GM23338 (cell line): ENCODE results near the gene ADIG. TPM values are rescaled to one million over a fixed set of nuclear protein-coding genes. Genes with fewer than 3 reads are reported as not detected.

Experiments
- ATAC-seq: fragments of 200-7000 bp; cut with Tn5 transposase; 3 replicates; pipeline ENCODE4 v1.9.1; 2020
- DNase-seq: peaks from one replicate; pipeline ENCODE4 v3.0.0-alpha.2; 2015; ENCODE audit warnings: low spot score
- H2AFZ ChIP-seq: fragments of 200-600 bp; sonication (generic); 2 replicates; pipeline ENCODE4 v1.8.0; 2016; ENCODE audit warnings: antibody characterized with exemption, mild to moderate bottlenecking, moderate library complexity
- H3F3A ChIP-seq: fragments of 200-600 bp; sonication (generic); replicated peaks from 2 replicates; pipeline ENCODE4 v1.8.0; 2017; ENCODE audit warnings: antibody characterized with exemption, mixed run types, low read depth
- H3K27ac ChIP-seq: fragments of 200-600 bp; sonication (generic); 2 replicates; pipeline ENCODE4 v1.6.1; 2016; ENCODE audit warnings: low read depth
- H3K27me3 ChIP-seq: fragments of 200-600 bp; sonication (generic); 2 replicates; pipeline ENCODE4 v1.8.0; 2016; ENCODE audit warnings: mild to moderate bottlenecking, mixed run types, moderate library complexity; ENCODE audit not compliant: insufficient read depth
- H3K36me3 ChIP-seq: fragments of 200-600 bp; sonication (generic); 2 replicates; pipeline ENCODE4 v1.8.0; 2016; ENCODE audit warnings: mild to moderate bottlenecking; ENCODE audit not compliant: insufficient read depth
- H3K4me1 ChIP-seq: fragments of 200-600 bp; sonication (generic); 2 replicates; pipeline ENCODE4 v1.8.0; 2016; ENCODE audit warnings: mild to moderate bottlenecking, moderate library complexity; ENCODE audit not compliant: insufficient read depth
- H3K4me2 ChIP-seq: fragments of 200-600 bp; sonication (generic); 2 replicates; pipeline ENCODE4 v1.7.1; 2017; ENCODE audit warnings: mixed run types
- H3K4me3 ChIP-seq: fragments of 200-600 bp; sonication (generic); 2 replicates; pipeline ENCODE4 v1.6.1; 2016; ENCODE audit warnings: mixed run types
- H3K79me2 ChIP-seq: fragments of 200-600 bp; sonication (generic); replicated peaks from 2 replicates; pipeline ENCODE4 v1.8.0; 2017; ENCODE audit warnings: mild to moderate bottlenecking; ENCODE audit not compliant: insufficient read depth
- H3K9me2 ChIP-seq: fragments of 200-600 bp; sonication (generic); 2 replicates; pipeline ENCODE4 v1.8.0; 2017; ENCODE audit not compliant: insufficient read depth
- H4K20me1 ChIP-seq: fragments of 200-600 bp; sonication (generic); replicated peaks from 2 replicates; pipeline ENCODE4 v1.8.0; 2017; ENCODE audit warnings: mild to moderate bottlenecking; ENCODE audit not compliant: insufficient read depth
- H3K27ac Mint-ChIP-seq: 2 replicates; pipeline ENCODE4 v1.8.0; 2020; ENCODE audit warnings: inconsistent platforms, mild to moderate bottlenecking, moderate library complexity, mixed read lengths
- H3K27me3 Mint-ChIP-seq: 3 replicates; pipeline ENCODE4 v1.8.0; 2022; ENCODE audit warnings: low read depth, mild to moderate bottlenecking, moderate library complexity, mixed read lengths, inconsistent platforms; ENCODE audit not compliant: insufficient read depth, poor library complexity
- H3K36me3 Mint-ChIP-seq: 3 replicates; pipeline ENCODE4 v1.8.0; 2021; ENCODE audit warnings: low read depth, mild to moderate bottlenecking, inconsistent platforms, moderate library complexity, mixed read lengths
- H3K4me1 Mint-ChIP-seq: 3 replicates; pipeline ENCODE4 v1.8.0; 2020; ENCODE audit warnings: mild to moderate bottlenecking, inconsistent platforms, mixed read lengths
- H3K4me3 Mint-ChIP-seq: 3 replicates; pipeline ENCODE4 v1.8.0; 2021; ENCODE audit warnings: moderate library complexity, mild to moderate bottlenecking, inconsistent platforms, mixed read lengths
- H3K9me3 Mint-ChIP-seq: 3 replicates; pipeline ENCODE4 v1.8.0; 2020; ENCODE audit warnings: moderate library complexity, mild to moderate bottlenecking, inconsistent platforms, mixed read lengths
- CREB1 ChIP-seq: fragments of 250-450 bp; sonication (Bioruptor Pico); IDR thresholded peaks from 2 replicates; pipeline ENCODE4 v1.5.0; 2020; ENCODE audit warnings: low read depth, mild to moderate bottlenecking, moderate library complexity
- CTCF ChIP-seq, 2 experiments: fragments of 200-600 bp in 1 of 2; sonication (generic) in 1 of 2; conservative IDR thresholded peaks; 2 replicates each; pipeline versions ENCODE4 v1.5.1 to v1.6.1; 2016 to 2017; ENCODE audit warnings: antibody characterized with exemption in 2 of 2, low read depth in 2 of 2, mild to moderate bottlenecking in 2 of 2, moderate library complexity in 1 of 2
- EZH2 ChIP-seq: fragments of 200-600 bp; sonication (generic); IDR thresholded peaks from one replicate; pipeline ENCODE4 v1.8.0; 2017; ENCODE audit warnings: antibody characterized with exemption, mild to moderate bottlenecking, low read depth; ENCODE audit not compliant: unreplicated experiment
- EZH2phosphoT487 ChIP-seq: fragments of 200-600 bp; sonication (generic); IDR thresholded peaks from one replicate; pipeline ENCODE4 v1.8.1; 2018; ENCODE audit warnings: antibody characterized with exemption; ENCODE audit not compliant: unreplicated experiment
- JUNB ChIP-seq: IDR thresholded peaks from one replicate; pipeline ENCODE4 v1.6.1; 2016; ENCODE audit warnings: antibody characterized with exemption; ENCODE audit not compliant: unreplicated experiment
- NANOG ChIP-seq: IDR thresholded peaks from 2 replicates; pipeline ENCODE4 v1.6.1; 2016; ENCODE audit warnings: antibody characterized with exemption, borderline replicate concordance
- POLR2AphosphoS5 ChIP-seq: IDR thresholded peaks from 2 replicates; pipeline ENCODE4 v1.6.1; 2016; ENCODE audit warnings: antibody characterized with exemption, low read depth
- STAT1 ChIP-seq: IDR thresholded peaks from one replicate; pipeline ENCODE4 v1.6.1; 2016; ENCODE audit warnings: antibody characterized with exemption; ENCODE audit not compliant: unreplicated experiment
- ZNF114 ChIP-seq: fragments of 250-450 bp; sonication (Bioruptor Pico); IDR thresholded peaks from 2 replicates; pipeline ENCODE4 v1.5.0; 2020; ENCODE audit warnings: mild to moderate bottlenecking, moderate library complexity
- ZNF331 ChIP-seq: fragments of 250-450 bp; sonication (Bioruptor Pico); IDR thresholded peaks from 2 replicates; pipeline ENCODE4 v1.5.0; 2020; ENCODE audit warnings: low read depth, mild to moderate bottlenecking, moderate library complexity
- polyA plus RNA-seq: library from polyadenylated mRNA; unstranded; fragments of >200 nt; fragmentation: Nextera tagmentation; extraction: Ambion mirVana; gene quantifications from 2 replicates; pipeline ENCODE4 v1.2.1, GENCODE V29; 2016
- total RNA-seq: library from RNA; depleted of rRNA; stranded (reverse); fragments of >200 nt; shearing (Covaris generic); gene quantifications from 2 replicates; pipeline ENCODE4 v1.2.3, GENCODE V29; 2014
- TF ChIP-seq, protein P1 (sequence below): fragments of 250-450 bp; sonication (Bioruptor Pico); IDR thresholded peaks from 2 replicates; pipeline ENCODE4 v1.5.0; 2020; ENCODE audit warnings: mild to moderate bottlenecking, moderate library complexity
- TF ChIP-seq, protein P2 (sequence below): IDR thresholded peaks from 2 replicates; pipeline ENCODE4 v1.6.1; 2016; ENCODE audit warnings: antibody characterized with exemption
- TF ChIP-seq, protein P3 (sequence below): IDR thresholded peaks from one replicate; pipeline ENCODE4 v1.6.1; 2018; ENCODE audit warnings: antibody characterized with exemption; ENCODE audit not compliant: unreplicated experiment

Gene ADIG
- total and polyA plus RNA-seq, 2 experiments from 2014 or later: not detected

DNA sequence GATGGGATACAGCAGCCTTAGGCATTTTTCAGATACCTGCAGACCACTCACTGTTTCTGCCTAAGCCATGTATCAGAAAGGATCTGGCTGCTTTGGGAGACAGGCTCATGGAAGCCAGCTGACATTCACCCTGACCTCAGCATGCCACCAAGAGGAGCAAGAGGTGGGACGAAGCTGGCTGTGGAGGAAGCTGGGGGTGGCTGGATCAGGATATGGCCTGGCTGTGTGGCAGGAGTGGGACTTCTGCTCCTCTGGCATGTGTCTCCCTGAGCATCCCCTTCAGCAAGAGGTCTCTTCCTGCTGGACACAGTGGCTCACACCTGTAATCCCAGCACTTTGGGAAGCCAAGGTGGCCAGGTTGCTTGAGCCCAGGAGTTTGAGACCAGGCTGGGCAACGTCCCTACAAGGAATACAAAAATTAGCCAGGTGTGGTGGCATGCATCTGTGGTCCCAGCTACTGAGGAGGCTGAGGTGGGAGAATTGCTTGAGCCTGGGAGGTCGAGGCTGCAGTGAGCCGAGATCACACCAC lies 897 bp downstream of the ADIG start:
- Histone ChIP-seq H2AFZ (no peak overlapping the region), H3K4me1 (no peaks in the 10 kb centered on the region), H3K4me2 (no peak overlapping the region), H3F3A (no peaks in the 10 kb centered on the region), H3K79me2 (no peaks in the 10 kb centered on the region), H3K4me3 (no peak overlapping the region), H4K20me1 (peaks cover 3% of the 10 kb centered on the region; the same call in 1 of the 2 replicates), H3K36me3 (no peaks in the 10 kb centered on the region; the same call in 1 of the 2 replicates), H3K27me3 (no peaks in the 10 kb centered on the region), H3K9me2 (no peaks in the 10 kb centered on the region), H3K27ac (no peak overlapping the region)
- Mint-ChIP-seq H3K4me3 (no peak overlapping the region), H3K27ac (no peak overlapping the region), H3K27me3 (peaks cover 5% of the 10 kb centered on the region), H3K9me3 (no peaks in the 10 kb centered on the region), H3K4me1 (peaks cover 20% of the 10 kb centered on the region), H3K36me3 (no peaks in the 10 kb centered on the region)
- TF ChIP-seq ZNF331 (no peak), ZNF114 (CRISPR knock-in tag) (no peak), CTCF (conservative IDR thresholded peaks at IDR 0.05; ENCODE audit: low read depth in 2 of 2) (no peak), POLR2AphosphoS5 (no peak), CREB1 (no peak), JUNB (no peak), EZH2 (no peak), STAT1 (no peak), EZH2phosphoT487 (no peak), NANOG (no peak)
- TF ChIP-seq, protein P1, sequence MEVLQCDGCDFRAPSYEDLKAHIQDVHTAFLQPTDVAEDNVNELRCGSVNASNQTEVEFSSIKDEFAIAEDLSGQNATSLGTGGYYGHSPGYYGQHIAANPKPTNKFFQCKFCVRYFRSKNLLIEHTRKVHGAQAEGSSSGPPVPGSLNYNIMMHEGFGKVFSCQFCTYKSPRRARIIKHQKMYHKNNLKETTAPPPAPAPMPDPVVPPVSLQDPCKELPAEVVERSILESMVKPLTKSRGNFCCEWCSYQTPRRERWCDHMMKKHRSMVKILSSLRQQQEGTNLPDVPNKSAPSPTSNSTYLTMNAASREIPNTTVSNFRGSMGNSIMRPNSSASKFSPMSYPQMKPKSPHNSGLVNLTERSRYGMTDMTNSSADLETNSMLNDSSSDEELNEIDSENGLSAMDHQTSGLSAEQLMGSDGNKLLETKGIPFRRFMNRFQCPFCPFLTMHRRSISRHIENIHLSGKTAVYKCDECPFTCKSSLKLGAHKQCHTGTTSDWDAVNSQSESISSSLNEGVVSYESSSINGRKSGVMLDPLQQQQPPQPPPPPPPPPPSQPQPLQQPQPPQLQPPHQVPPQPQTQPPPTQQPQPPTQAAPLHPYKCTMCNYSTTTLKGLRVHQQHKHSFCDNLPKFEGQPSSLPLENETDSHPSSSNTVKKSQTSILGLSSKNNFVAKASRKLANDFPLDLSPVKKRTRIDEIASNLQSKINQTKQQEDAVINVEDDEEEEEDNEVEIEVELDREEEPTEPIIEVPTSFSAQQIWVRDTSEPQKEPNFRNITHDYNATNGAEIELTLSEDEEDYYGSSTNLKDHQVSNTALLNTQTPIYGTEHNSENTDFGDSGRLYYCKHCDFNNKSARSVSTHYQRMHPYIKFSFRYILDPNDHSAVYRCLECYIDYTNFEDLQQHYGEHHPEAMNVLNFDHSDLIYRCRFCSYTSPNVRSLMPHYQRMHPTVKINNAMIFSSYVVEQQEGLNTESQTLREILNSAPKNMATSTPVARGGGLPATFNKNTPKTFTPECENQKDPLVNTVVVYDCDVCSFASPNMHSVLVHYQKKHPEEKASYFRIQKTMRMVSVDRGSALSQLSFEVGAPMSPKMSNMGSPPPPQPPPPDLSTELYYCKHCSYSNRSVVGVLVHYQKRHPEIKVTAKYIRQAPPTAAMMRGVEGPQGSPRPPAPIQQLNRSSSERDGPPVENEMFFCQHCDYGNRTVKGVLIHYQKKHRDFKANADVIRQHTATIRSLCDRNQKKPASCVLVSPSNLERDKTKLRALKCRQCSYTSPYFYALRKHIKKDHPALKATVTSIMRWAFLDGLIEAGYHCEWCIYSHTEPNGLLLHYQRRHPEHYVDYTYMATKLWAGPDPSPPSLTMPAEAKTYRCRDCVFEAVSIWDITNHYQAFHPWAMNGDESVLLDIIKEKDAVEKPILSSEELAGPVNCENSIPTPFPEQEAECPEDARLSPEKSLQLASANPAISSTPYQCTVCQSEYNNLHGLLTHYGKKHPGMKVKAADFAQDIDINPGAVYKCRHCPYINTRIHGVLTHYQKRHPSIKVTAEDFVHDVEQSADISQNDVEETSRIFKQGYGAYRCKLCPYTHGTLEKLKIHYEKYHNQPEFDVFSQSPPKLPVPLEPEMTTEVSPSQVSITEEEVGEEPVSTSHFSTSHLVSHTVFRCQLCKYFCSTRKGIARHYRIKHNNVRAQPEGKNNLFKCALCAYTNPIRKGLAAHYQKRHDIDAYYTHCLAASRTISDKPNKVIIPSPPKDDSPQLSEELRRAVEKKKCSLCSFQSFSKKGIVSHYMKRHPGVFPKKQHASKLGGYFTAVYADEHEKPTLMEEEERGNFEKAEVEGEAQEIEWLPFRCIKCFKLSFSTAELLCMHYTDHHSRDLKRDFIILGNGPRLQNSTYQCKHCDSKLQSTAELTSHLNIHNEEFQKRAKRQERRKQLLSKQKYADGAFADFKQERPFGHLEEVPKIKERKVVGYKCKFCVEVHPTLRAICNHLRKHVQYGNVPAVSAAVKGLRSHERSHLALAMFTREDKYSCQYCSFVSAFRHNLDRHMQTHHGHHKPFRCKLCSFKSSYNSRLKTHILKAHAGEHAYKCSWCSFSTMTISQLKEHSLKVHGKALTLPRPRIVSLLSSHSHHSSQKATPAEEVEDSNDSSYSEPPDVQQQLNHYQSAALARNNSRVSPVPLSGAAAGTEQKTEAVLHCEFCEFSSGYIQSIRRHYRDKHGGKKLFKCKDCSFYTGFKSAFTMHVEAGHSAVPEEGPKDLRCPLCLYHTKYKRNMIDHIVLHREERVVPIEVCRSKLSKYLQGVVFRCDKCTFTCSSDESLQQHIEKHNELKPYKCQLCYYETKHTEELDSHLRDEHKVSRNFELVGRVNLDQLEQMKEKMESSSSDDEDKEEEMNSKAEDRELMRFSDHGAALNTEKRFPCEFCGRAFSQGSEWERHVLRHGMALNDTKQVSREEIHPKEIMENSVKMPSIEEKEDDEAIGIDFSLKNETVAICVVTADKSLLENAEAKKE (CRISPR knock-in tag): no peak
- TF ChIP-seq, protein P2, sequence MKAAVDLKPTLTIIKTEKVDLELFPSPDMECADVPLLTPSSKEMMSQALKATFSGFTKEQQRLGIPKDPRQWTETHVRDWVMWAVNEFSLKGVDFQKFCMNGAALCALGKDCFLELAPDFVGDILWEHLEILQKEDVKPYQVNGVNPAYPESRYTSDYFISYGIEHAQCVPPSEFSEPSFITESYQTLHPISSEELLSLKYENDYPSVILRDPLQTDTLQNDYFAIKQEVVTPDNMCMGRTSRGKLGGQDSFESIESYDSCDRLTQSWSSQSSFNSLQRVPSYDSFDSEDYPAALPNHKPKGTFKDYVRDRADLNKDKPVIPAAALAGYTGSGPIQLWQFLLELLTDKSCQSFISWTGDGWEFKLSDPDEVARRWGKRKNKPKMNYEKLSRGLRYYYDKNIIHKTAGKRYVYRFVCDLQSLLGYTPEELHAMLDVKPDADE: no peak
- TF ChIP-seq, protein P3, sequence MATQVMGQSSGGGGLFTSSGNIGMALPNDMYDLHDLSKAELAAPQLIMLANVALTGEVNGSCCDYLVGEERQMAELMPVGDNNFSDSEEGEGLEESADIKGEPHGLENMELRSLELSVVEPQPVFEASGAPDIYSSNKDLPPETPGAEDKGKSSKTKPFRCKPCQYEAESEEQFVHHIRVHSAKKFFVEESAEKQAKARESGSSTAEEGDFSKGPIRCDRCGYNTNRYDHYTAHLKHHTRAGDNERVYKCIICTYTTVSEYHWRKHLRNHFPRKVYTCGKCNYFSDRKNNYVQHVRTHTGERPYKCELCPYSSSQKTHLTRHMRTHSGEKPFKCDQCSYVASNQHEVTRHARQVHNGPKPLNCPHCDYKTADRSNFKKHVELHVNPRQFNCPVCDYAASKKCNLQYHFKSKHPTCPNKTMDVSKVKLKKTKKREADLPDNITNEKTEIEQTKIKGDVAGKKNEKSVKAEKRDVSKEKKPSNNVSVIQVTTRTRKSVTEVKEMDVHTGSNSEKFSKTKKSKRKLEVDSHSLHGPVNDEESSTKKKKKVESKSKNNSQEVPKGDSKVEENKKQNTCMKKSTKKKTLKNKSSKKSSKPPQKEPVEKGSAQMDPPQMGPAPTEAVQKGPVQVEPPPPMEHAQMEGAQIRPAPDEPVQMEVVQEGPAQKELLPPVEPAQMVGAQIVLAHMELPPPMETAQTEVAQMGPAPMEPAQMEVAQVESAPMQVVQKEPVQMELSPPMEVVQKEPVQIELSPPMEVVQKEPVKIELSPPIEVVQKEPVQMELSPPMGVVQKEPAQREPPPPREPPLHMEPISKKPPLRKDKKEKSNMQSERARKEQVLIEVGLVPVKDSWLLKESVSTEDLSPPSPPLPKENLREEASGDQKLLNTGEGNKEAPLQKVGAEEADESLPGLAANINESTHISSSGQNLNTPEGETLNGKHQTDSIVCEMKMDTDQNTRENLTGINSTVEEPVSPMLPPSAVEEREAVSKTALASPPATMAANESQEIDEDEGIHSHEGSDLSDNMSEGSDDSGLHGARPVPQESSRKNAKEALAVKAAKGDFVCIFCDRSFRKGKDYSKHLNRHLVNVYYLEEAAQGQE: no peak
- DNase-seq: no peak
- ATAC-seq: no peak
